ENCODE data around the gene PCDH1.

Gene PCDH1

GRCh38 chr5:141862936-141863543, 15.2 kb downstream of the PCDH1 start (continued):
- TF ChIP-seq TOX (CRISPR knock-in tag; IDR thresholded peaks at IDR 0.05; ENCODE audit: borderline replicate concordance) (no peak), ZC3H10 (CRISPR knock-in tag; IDR thresholded peaks at IDR 0.05) (no peak), ZFP30 (CRISPR knock-in tag; IDR thresholded peaks at IDR 0.05) (no peak), CSRNP3 (CRISPR knock-in tag; IDR thresholded peaks at IDR 0.05) (no peak)

DNA sequence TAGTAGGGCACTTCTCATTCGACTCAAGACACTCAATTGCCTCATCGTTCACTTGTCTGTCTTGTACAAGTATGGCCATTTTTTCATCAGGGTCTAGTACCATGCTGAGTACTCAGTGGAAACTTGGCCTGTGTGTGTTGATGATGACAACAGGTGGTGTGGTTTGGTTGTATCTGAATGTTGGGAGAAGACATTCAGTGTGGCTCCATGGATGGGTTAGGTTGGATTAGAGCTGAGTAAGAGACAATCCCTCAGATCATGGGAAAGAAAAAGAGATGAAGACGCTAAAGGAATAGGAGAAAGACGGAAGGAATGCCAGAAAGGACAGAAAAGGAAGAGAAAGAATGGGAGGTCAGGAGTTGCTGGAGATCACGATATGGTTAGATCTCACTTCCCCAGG, 17.0 kb downstream of the PCDH1 start:
- ATAC-seq = no peak
- TF ChIP-seq SNAI2 (CRISPR knock-in tag; IDR thresholded peaks at IDR 0.05) (no peak), BACH2 (CRISPR knock-in tag; IDR thresholded peaks at IDR 0.05; ENCODE audit: borderline replicate concordance) (no peak), RARB (CRISPR knock-in tag; IDR thresholded peaks at IDR 0.05) (no peak), ZNF8 (CRISPR knock-in tag; IDR thresholded peaks at IDR 0.05) (no peak), CSRNP3 (CRISPR knock-in tag; IDR thresholded peaks at IDR 0.05) (no peak), ZFP30 (CRISPR knock-in tag; IDR thresholded peaks at IDR 0.05) (no peak), ZFP3 (CRISPR knock-in tag; IDR thresholded peaks at IDR 0.05) (no peak), ARNTL (CRISPR knock-in tag; IDR thresholded peaks at IDR 0.05; ENCODE audit: borderline replicate concordance, low read depth) (no peak), ZNF70 (CRISPR knock-in tag; IDR thresholded peaks at IDR 0.05) (no peak), ISL1 (CRISPR knock-in tag; IDR thresholded peaks at IDR 0.05) (no peak), TCF4 (CRISPR knock-in tag; IDR thresholded peaks at IDR 0.05; ENCODE audit: borderline replicate concordance) (no peak), PATZ1 (CRISPR knock-in tag; IDR thresholded peaks at IDR 0.05; ENCODE audit: borderline replicate concordance) (no peak), CSDC2 (CRISPR knock-in tag; IDR thresholded peaks at IDR 0.05) (no peak)

GRCh38 chr5:141858079-141858765, 20.0 kb downstream of the PCDH1 start:
- no peak for ATAC-seq
- no peak for TF ChIP-seq SNAI2 (CRISPR knock-in tag; IDR thresholded peaks at IDR 0.05)
- no peak for TF ChIP-seq TSHZ2 (CRISPR knock-in tag; IDR thresholded peaks at IDR 0.05)
- no peak for TF ChIP-seq ZFP3 (CRISPR knock-in tag; IDR thresholded peaks at IDR 0.05)
- no peak for TF ChIP-seq OSR1 (CRISPR knock-in tag; IDR thresholded peaks at IDR 0.05)
- no peak for TF ChIP-seq ZNF70 (CRISPR knock-in tag; IDR thresholded peaks at IDR 0.05)
- no peak for TF ChIP-seq PATZ1 (CRISPR knock-in tag; IDR thresholded peaks at IDR 0.05; ENCODE audit: borderline replicate concordance)
- no peak for TF ChIP-seq PPARA (CRISPR knock-in tag; IDR thresholded peaks at IDR 0.05; ENCODE audit: borderline replicate concordance)
- TF ChIP-seq TOX (CRISPR knock-in tag; IDR thresholded peaks at IDR 0.05; ENCODE audit: borderline replicate concordance) = no peak
- TF ChIP-seq ISL1 (CRISPR knock-in tag; IDR thresholded peaks at IDR 0.05) = no peak
- no peak for TF ChIP-seq CREB5 (CRISPR knock-in tag; IDR thresholded peaks at IDR 0.05; ENCODE audit: low read depth)
- no peak for TF ChIP-seq BACH2 (CRISPR knock-in tag; IDR thresholded peaks at IDR 0.05; ENCODE audit: borderline replicate concordance)
- TF ChIP-seq CSDC2 (CRISPR knock-in tag; IDR thresholded peaks at IDR 0.05) = no peak
- no peak for TF ChIP-seq POU6F1 (CRISPR knock-in tag; IDR thresholded peaks at IDR 0.05; ENCODE audit: borderline replicate concordance, low read depth)
- no peak for TF ChIP-seq RARB (CRISPR knock-in tag; IDR thresholded peaks at IDR 0.05)
- TF ChIP-seq TCF4 (CRISPR knock-in tag; IDR thresholded peaks at IDR 0.05; ENCODE audit: borderline replicate concordance) = no peak
- no peak for TF ChIP-seq CSRNP3 (CRISPR knock-in tag; IDR thresholded peaks at IDR 0.05)
- TF ChIP-seq ZFP30 (CRISPR knock-in tag; IDR thresholded peaks at IDR 0.05) = no peak
- no peak for TF ChIP-seq ZC3H10 (CRISPR knock-in tag; IDR thresholded peaks at IDR 0.05)

All from SK-N-SH treated with all-trans-retinoic acid at 6 μM for 48 hours (cell line).